GM13976 (cell line): ENCODE data around the gene JARID2.
A peak's percentile ranks its signal among the peaks of the same experiment; 100 is the strongest.
"Not testable (repeated sequence)": the region's sequence is repeated elsewhere in the genome, so short reads cannot be mapped to it uniquely, and the experiment has no call there.

Experiments
- DNase-seq: peaks from one replicate; pipeline ENCODE4 v3.0.0; 2012; ENCODE audit warnings: low spot score
- in situ Hi-C: fragments of 300-500 bp; cut with MboI; formaldehyde crosslinking; loops from one replicate; pipeline ENCODE4 v1.12.0; 2022; ENCODE audit warnings: low sequenced_read_pairs, mixed read lengths, inconsistent platforms; ENCODE audit not compliant: unreplicated experiment
- TF ChIP-seq, protein P1 (sequence below): IDR thresholded peaks from 2 replicates; pipeline ENCODE4 v1.5.1; 2012; ENCODE audit warnings: borderline replicate concordance, mild to moderate bottlenecking; ENCODE audit not compliant: insufficient read depth; ENCODE audit errors: extremely low read depth, missing control alignments, control extremely low read depth

JARID2 gene

DNA sequence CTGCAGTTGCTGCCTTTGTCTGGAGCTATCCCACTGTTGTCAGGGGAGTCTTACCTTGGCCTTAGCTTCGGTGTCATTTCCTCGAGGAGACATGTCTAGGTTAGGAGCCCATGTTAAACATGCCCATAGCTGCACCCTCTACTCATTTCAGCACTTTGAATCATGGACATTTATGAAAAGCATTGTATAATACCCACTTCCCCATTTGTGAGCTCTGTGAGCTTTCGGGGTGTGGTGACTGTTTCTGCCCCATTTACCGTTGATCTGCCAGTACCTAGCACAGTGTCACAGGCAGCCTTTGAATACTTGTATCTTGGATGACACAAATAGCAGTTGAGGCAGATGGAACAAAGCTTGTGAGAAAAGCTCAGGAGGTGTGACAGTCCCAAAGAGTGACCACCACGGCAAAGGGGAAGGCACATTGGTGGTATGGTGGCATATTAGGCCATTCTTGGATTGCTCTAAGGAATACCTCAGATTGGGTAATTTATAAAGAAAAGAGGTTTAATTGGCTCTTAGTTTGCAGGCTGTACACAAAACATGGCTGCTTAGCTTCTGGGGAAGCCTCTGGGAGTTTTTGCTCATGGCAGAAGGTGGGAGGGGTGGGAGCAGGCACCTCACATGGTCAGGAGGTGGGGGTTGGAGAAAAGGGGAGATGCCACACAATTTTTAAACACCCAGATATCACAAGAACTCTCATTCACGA is 42.0 kb downstream of the JARID2 start:
- in situ Hi-C loops: no loop called here
- TF ChIP-seq, protein P1, sequence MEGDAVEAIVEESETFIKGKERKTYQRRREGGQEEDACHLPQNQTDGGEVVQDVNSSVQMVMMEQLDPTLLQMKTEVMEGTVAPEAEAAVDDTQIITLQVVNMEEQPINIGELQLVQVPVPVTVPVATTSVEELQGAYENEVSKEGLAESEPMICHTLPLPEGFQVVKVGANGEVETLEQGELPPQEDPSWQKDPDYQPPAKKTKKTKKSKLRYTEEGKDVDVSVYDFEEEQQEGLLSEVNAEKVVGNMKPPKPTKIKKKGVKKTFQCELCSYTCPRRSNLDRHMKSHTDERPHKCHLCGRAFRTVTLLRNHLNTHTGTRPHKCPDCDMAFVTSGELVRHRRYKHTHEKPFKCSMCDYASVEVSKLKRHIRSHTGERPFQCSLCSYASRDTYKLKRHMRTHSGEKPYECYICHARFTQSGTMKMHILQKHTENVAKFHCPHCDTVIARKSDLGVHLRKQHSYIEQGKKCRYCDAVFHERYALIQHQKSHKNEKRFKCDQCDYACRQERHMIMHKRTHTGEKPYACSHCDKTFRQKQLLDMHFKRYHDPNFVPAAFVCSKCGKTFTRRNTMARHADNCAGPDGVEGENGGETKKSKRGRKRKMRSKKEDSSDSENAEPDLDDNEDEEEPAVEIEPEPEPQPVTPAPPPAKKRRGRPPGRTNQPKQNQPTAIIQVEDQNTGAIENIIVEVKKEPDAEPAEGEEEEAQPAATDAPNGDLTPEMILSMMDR: no peak
- peak; percentile 80 for DNase-seq

DNA sequence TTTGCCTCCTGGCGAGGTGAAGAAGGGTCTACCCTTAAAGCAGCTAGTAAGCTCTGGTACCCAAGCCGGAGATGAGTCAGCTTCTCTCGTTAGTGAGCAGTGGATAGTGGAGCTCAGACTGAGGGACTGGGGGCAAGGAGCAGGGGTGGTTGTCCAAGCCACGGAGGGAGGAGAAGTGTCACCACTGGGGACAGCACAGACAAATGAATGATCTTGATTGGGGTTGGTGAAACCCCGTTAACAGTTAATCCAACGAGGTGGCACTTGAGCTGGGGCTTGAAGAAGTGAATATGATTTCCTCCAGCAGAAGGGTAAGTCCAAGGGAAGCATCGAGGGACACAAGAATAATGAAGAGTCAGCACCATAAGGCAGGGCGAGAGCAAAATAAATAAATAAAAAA is 43.0 kb downstream of the JARID2 start:
- TF ChIP-seq, protein P1: no peak
- in situ Hi-C loops: no loop called here
- no peak for DNase-seq

DNA sequence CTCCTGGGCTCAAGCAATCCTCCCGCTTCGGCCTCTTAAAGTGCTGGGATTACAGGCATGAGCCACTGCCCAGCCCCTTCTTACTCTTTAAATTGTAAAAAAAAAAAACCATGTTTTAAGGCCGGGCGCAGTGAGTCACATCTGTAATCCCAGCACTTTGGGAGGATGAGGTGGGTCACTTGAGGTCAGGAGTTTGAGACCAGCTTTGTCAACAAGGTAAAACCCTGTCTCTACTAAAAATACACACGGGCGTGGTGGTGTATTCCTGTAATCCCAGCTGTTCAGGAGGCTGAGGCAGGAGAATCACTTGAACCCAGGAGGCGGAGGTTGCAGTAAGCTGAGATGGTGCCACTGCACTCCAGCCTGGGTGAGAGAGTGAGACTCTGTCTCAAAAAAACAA is 43.6 kb downstream of the JARID2 start:
- in situ Hi-C loops, DNase-seq: not testable (repeated sequence)

DNA sequence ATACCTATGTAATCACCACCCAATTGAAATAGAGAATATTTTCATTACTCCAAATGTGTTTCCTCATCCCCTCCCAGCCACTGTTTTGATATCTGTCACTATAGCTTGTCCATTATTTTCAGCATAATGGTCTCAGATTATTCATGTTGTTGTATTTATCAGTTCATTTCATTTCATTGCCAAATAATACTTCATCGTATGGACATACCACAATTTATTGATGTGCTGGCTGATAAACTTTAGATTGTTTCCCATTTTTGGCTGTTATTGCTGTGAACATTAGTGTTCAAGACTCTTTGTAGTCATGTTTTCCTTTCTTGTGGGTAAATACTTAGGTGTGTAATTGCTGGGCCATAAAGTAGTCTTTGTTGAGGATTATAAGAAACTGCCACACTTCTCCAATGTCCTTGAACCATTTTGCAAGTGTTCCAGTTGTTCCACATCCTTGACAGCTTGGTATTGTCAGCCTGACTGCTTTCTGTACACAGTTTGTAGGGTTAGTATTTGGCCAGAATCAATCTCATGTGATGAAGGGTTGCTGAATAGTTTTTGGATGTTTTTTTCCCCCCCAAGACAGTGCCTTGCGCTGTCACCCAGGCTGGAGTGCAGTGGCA is 44.3 kb downstream of the JARID2 start:
- DNase-seq: no peak
- TF ChIP-seq, protein P1: no peak
- in situ Hi-C loops: no loop called here

DNA sequence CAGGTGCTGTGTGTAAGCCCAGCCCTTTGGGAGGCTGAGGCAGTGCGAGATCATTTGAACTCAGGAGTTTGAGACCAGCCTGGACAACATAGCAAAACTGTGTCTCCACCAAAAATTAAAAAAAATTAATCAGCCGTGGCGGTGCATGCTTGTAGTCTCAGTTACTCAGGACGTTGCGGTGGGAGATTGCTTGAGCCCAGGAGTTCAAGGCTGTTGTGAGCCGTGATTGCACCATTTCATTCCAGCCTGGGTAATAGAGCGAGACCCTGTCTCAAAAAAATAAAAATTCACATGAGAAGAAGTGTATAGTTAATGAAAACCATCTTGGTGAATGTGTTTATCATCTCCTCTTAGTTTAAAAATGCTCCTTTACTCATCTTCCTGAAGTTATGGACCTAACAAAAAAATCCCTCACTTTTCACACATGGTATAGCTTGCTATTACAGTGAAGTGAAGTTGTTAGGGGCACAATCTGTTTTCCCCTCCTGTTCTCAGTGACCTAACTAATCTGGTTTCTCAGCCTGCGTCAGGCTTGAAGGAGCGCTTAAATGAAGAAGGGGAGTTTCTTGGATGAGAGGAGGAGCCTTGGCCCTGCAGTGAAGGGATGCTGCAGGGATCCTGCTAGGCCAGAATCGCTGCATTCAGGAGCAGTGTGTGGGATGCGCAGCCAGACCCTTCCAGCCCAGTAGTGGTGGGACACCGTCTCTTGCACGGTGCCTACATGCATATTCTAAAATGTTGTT is 45.3 kb downstream of the JARID2 start:
- TF ChIP-seq, protein P1: no peak
- in situ Hi-C loops: no loop called here
- DNase-seq: no peak

DNA sequence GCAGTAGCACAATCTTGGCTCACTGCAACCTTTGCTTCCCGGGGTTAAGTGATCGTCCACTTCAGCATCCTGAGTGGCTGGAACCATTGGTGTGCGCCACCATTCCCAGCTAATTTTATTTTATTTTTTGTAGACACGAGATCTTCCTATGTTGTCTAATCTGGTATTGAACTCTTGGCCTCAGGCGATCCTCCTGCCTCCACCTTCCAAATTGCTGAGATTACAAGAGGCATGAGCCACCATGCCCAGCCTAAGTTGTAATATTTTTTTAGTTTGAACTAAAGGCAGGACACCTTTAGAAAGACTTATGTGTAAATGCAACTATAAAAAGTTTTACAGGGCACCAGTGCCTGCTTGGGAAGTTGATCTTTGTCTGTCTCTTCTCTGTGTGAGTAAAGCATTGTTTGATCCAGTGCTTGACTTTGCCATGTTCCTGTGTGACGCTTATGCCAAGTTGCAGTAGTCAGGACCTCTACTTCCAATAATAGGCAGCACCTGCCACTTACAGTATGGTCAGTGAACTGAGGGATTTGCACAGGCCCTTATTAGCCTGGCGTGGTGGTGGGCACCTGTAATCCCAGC is 46.9 kb downstream of the JARID2 start:
- DNase-seq: no peak
- TF ChIP-seq, protein P1: no peak
- in situ Hi-C loops: no loop called here
